NCI-H1694 treated with DMSO at 0.1 percent for 48 hours (cell line): ENCODE results near the gene PHF21B.
"Not testable (repeated sequence)": the region's sequence is repeated elsewhere in the genome, so short reads cannot be mapped to it uniquely, and the experiment has no call there.

ENCODE experiments used
- DNase-seq: peaks from one replicate; lab custom pipeline; 2025; lab: John Stamatoyannopoulos, UW

Gene PHF21B

GRCh38 chr22:45009606-45010531 is at the start of gene PHF21B:
PHF21B (minus strand) TSS chr22:45010005; CDS start chr22:45009549, 456 bp downstream.
- peak; percentile 72 for DNase-seq

- no peak for DNase-seq
These were observed 49.5 kb upstream of the PHF21B start for GRCh38 chr22:45059296-45059695.

DNA sequence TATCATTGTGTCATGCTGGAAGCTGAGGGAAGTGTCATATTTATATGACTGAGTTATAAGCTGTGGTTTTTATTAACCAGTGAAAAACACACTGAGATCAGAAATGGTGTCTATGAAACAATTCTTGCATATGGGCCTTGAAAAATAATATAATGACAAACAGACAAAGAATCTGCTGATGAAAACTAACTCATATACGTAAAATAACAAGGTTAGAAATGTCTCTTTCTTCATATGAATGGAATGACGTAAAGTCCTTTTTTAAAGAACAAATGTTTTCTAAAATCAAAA is 48.8 kb upstream of the PHF21B start:
- no peak for DNase-seq

DNA sequence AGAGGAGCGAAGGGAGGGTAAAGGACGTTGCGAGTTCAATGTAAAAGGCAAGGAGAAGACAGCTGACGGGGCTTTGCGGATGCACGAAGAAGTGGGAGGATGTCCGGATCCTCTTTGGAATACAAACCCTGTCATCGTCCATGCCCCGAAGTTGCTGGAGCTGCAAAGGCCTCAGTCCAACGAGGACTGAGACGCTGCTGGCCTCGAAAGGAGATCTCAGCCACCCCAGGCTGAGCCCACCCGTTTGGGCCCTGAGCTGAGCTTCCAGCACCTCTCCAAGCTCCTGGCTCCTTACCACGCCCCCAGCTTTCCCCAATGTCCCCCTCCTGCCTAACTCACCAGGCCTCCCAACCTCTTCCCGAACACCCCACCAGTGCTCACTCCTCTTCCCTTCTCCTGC is 46.1 kb upstream of the PHF21B start:
- no peak for DNase-seq

- no peak for DNase-seq
These were observed 43.8 kb upstream of the PHF21B start for GRCh38 chr22:45053571-45053970.

DNA sequence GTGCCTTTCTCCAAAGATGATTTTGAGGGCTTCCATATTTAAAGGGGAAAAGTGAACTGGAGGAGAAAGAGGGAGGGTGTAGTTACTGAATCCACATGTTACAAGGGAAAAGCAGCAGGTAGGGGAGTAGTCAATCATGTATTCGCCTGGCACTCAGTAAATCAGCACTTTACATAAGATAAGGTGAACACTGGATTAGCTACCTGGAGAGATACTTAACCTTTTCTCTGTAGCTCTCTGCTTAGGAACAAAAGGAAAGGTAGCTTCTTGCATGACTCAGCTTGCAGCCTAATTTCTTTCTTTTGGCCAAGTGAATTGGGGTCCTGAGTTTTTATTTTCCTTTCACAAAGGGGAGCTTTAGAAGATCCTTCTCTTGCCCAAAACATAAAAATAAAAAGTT is 43.3 kb upstream of the PHF21B start:
- no peak for DNase-seq

DNA sequence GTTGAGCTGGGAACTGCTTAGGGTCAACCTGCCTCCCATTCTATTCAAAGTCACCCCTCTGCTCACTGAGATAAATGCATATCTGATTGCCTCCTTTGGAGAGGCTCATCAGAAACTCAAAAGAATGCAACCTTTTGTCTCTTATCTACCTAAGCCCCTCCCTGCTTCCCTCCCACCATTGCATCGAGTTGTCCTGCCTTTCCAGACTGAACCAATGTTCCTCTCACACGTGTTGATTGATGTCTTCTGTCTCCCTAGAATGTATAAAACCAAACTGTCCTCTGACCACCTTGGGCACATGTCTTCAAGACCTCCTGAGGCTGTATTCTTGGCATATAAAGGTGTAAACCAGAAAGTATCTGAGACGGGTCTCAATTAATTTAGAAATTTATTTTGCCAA is 42.9 kb upstream of the PHF21B start:
- DNase-seq, result not testable (repeated sequence)

DNA sequence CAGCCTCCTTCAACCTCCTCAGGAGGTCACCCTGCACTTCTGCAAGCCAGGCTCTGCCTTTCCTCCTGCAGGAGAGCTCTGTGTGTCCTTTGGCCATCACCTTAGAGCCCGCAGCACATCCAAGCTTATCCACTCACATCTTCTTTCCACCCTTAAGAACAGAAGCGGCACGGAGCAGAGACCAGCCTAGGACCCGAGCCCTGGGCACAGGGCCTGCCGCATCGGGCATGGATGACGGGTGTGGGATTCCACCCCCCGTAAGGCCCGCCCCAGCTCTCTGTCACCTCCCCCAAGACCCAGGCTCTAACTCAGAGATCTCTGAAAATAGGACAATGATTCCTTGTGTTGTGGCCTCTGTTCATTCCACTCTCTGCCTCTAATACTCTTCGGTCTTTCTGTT is 42.1 kb upstream of the PHF21B start:
- no peak for DNase-seq

DNA sequence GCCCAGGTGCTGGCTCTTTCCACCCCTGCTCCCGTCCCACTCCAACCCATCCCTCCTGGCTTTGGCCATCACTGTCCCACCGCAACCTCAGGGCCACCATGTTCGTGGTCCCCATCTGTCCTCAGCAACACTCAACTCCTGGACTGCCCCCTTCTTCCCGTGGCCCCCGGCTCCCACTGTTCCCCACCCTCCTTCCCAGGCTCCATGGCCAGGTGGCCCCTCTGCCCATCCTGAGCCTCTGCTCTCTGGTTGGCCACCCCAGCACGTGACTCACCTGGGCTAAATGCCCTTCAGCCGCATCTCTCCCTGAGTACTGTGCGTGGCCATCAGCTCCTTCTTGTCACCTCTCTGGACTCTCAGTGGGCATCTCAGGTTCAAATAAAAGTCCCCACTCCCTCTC is 41.6 kb upstream of the PHF21B start:
- DNase-seq, result no peak

DNA sequence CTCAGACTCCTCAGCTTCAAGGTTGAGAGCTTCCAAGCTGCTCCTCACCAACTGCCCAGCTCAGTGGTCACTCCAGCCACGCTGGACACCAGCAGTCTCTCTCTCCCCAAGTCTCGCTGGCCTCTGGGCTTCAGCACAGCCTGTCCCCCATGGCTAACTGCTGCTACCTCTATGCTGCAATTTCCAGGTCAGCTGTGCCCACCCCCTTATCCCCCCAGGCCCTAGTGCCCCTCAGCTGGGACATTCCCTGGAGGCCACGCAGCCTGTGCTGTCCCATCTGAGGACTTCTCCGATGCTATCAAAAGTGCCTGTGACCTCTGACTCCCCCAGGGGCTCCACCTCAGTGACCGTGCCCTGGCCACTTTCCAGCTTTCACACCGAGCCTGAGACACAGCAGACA is 37.5 kb upstream of the PHF21B start:
- no peak for DNase-seq

- no peak for DNase-seq
These were observed 35.4 kb upstream of the PHF21B start for GRCh38 chr22:45045208-45045607.

DNA sequence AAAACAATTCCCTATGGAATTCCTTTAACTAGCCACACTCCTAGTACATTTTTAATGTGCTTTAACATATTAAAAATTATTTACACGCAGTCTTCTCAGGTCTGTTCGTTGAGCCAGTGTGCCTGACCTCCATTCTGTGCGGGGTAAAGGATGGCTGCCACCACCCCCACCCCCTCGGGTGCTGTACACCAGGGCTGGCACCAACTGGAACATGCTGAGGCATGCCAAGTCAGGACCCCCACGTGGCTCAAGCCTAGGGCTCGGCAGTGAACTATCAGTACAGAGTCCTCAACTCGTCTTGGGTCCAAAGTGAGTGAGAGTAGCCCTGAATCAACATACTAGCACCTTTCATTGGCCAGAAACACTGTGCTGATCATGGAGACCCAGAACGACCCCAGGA is 32.5 kb upstream of the PHF21B start:
- no peak for DNase-seq

- DNase-seq, result no peak
These were observed 29.3 kb upstream of the PHF21B start for GRCh38 chr22:45039133-45039532.

DNA sequence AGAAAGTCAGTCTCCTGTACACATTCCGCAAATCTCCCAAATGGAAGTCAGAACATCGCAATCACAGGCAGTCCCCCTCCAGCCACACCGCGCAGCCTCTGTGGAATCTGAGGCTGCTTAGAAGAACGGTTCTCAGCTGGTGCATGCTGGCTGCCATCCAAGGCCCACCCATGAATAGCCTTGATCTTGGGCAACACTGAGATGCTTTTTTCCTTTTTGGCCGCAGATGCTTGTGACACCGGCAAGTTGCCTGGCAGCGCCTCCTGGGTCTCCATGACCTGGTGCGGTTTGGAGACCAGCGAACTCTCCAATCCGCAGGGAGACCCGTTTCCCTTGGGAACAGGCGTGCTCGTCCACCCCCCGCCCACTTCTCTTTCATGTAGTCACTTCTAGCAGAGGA is 26.3 kb upstream of the PHF21B start:
- DNase-seq, result no peak

- DNase-seq, result no peak
These were observed 25.0 kb upstream of the PHF21B start for GRCh38 chr22:45034821-45035220.

DNA sequence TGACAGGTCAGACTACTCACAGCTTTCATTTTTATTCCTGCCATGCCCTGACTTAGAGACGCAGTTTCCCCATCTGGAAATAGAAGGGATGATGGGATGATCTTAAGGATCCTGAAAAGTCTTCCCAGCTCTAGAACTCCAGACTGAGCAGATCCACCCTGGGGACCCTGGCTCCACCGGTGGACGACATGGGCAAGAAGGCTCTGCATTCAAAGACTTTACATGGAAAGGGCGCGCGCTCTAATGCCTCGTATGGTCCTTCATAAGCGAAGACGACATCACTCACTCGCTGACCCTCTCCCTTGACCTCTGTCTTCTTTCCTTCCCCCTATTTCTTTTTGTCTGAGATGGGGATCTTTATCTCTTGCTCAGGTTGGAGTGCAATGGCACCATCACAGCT is 24.4 kb upstream of the PHF21B start:
- DNase-seq, result no peak

DNA sequence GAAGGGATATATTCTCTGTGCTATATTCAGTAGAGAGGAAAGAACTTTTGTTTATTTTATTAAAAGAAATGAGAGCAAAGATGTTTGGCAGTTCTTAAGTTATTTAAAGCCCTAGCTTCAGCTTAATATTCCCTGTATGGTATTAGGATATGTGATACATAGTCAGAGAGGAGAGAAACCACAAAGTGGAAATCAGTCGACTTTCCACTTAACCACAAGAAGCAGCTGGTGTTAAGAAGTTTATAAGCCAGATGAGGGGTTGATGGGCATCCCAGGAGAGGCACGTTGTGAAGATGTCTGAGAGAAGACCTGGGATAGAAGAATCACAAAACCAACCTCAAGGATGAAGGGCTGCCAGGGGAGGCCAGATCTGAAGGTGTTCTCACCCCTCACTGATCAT is 23.3 kb upstream of the PHF21B start:
- DNase-seq, result no peak

DNA sequence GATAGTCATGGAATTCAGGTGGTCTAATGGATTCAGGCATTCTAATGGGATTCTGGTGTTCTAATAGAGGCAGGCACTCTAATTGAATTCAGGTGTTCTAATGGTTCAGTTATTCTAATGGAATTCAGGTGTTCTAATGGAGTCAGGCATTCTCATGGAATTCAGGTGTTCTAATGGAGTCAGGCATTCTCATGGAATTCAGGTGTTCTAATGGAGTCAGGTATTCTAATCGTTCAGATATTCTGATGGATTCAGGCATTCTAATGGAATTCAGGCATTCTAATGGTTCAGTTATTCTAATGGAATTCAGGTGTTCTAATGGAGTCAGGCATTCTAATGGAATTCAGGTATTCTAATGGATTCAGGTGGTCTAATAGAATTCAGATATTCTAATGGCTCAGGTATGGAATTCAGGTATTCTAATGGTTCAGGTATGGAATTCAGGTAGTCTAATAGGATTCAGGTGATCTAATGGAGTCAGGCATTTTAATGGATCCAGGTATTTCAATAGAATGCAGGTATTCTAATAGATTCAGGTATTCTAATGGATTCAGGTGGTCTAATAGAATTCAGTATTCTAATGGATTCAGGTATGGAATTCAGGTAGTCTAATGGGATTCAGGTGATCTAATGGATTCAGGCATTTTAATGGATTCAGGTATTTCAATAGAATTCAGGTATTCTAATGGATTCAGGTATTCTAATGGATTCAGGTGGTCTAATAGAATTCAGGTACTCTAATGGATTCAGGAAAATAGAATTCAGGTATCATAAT is 22.0 kb upstream of the PHF21B start:
- no peak for DNase-seq

DNA sequence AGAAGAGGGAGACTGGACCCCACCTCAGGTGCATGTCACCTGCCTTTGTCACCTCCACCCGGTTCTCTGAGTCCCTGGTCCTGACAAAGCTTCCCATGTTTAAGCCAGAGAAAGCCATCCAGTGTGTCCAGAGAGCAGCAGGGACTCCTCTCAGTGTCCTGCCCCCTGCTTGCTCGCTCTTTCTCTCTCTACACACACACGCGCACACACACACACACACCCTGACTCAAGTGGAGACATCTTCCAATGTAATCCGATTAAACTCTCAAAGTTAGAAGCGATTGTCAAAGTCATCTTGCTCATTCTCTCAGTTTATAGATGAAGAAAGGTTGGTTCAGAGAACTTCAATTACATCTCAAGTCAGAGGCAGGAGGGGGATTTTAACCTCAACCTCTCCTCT is 19.7 kb upstream of the PHF21B start:
- no peak for DNase-seq

DNA sequence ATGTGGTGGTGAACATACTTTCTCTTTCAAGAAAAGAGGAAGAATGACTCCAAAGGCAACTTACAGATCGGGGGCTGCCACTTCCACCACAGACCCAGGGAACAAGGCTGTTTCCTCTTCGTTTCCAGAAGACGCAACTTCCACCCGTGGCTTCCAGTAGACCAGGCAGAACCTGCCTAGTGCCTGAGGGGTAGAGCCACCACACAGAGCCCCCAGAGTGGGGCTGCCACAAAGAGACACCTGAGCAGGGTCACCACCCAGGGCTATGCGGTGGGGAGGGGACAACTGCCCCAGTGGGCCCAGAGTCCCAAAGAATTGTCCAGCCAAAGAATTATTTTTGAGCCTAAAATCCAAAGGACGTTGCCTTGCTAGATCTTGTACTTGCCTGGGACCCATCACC is 16.7 kb upstream of the PHF21B start:
- DNase-seq, result no peak

DNA sequence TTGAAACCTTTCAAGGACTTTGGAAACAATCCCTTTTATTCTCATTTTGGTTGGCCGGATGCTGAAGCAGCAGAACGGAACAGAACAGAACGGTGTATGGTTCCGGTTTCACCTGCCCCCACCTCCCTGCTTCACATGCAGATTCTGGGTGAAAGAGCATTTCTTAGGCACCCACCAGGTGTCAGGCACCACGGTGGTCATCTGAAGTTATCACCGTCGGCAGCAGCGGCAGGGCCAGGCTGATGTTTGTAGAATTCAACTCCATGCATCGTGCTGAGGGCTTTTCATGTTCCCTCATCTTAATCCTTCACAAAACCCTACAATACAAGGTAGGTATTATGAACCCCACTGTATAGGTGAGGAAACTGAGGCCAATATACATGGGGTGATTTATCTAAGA is 13.6 kb upstream of the PHF21B start:
- DNase-seq, result no peak

DNA sequence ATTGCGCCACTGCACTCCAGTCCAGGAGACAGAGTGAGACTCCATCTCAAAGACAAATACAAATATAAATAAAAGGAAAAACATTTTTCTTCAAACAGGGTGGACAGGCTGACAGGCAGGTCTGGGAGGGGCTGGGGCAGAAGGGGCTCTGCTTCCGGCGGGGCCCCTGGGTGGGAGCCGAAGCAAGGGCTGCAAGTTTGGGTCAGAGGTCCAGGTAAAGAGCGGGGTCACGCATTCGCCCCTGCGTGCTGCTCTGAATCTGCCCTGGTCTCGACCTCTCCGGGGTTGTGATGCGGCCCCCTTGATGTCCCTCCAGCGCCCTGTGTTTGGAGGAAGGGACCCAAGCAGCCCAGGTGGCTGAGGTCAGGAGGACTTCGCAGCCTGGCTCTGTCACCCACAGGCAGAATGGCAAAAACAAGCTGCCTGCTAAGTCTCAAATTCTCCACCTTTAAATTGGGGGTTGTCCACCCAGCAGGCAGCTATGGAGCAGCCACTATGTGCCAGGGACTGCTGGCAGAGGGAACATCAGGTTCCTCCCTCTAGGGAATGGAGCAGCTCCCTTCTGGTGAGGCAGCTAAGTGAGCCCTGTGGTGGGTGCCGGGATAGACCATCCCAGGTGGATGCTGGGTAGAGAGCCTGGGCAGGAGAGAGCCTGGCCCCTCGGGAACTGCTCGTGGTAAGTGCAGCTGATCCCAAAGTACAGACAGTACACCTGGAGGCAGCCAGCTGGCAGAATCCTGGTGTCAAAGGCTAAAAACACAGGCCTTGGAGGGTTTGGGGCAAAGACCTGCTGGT is 10.3 kb upstream of the PHF21B start:
- no peak for DNase-seq

GRCh38 chr22:45014654-45015053 is 4.8 kb upstream of the PHF21B start:
- DNase-seq, result no peak
